Endodermal cell (in vitro differentiated cells): ENCODE data around the gene TMEM39B. TPM values are rescaled to one million over a fixed set of nuclear protein-coding genes. Genes with fewer than 3 reads are reported as not detected.

Experiments used
- DNase-seq: peaks from one replicate; pipeline ENCODE4 v3.0.0-alpha.2; 2017
- H3K27ac ChIP-seq: 2 replicates; pipeline ENCODE4 v1.5.1; 2013; ENCODE audit warnings: mild to moderate bottlenecking, low read depth, low read length, moderate library complexity
- H3K27me3 ChIP-seq: 2 replicates; pipeline ENCODE4 v1.6.1; 2013; ENCODE audit warnings: mild to moderate bottlenecking, low read length, moderate library complexity; ENCODE audit not compliant: insufficient read depth, control insufficient read depth, poor library complexity, severe bottlenecking
- H3K36me3 ChIP-seq: 2 replicates; pipeline ENCODE4 v1.7.0; 2013; ENCODE audit warnings: mild to moderate bottlenecking, low read length, moderate library complexity; ENCODE audit not compliant: control insufficient read depth, insufficient read depth
- H3K4me1 ChIP-seq: one replicate; pipeline ENCODE4 v1.7.0; 2013; ENCODE audit warnings: low read length; ENCODE audit not compliant: control insufficient read depth, insufficient read depth
- H3K4me3 ChIP-seq: 2 replicates; pipeline ENCODE4 v1.5.1; 2013; ENCODE audit warnings: mild to moderate bottlenecking, low read length, moderate library complexity
- H3K9ac ChIP-seq: 2 replicates; pipeline ENCODE4 v1.6.1; 2013; ENCODE audit warnings: mild to moderate bottlenecking, low read length, moderate library complexity; ENCODE audit not compliant: poor library complexity, severe bottlenecking; ENCODE audit errors: extremely low read depth
- H3K9me3 ChIP-seq: 2 replicates; pipeline ENCODE4 v1.6.1; 2013; ENCODE audit warnings: mild to moderate bottlenecking, low read length, moderate library complexity; ENCODE audit not compliant: control insufficient read depth
- H3K27ac Mint-ChIP-seq: 2 replicates; pipeline ENCODE4 v1.8.0; 2020; ENCODE audit warnings: mixed read lengths
- H3K27me3 Mint-ChIP-seq: 2 replicates; pipeline ENCODE4 v1.8.0; 2021; ENCODE audit warnings: mild to moderate bottlenecking, mixed read lengths; ENCODE audit not compliant: insufficient read depth
- H3K36me3 Mint-ChIP-seq: 2 replicates; pipeline ENCODE4 v1.8.0; 2020; ENCODE audit warnings: low read depth, mixed read lengths
- H3K4me1 Mint-ChIP-seq: 2 replicates; pipeline ENCODE4 v1.8.0; 2020; ENCODE audit warnings: mixed read lengths
- H3K4me3 Mint-ChIP-seq: 2 replicates; pipeline ENCODE4 v1.8.0; 2020; ENCODE audit warnings: mild to moderate bottlenecking, moderate library complexity, mixed read lengths
- H3K9me3 Mint-ChIP-seq: 2 replicates; pipeline ENCODE4 v1.8.0; 2020; ENCODE audit warnings: mild to moderate bottlenecking, mixed read lengths
- CTCF ChIP-seq: fragments of 200-600 bp; sonication (generic); conservative IDR thresholded peaks from 2 replicates; pipeline ENCODE4 v1.5.0; 2021; ENCODE audit warnings: antibody characterized with exemption, mild to moderate bottlenecking
- WGBS, 2 experiments: methylation state at CpG; one replicate each; pipeline versions ENCODE4 v1.1.5 to v1.1.7; 2013; ENCODE audit warnings: missing lambda C conversion rate in 2 of 2, mixed read lengths in 1 of 2; ENCODE audit not compliant: insufficient coverage in 1 of 2, insufficient read length in 1 of 2; 5-methylcytosine and 5-hydroxymethylcytosine counted together
- total RNA-seq, 2 donors: library from RNA; stranded (reverse); fragmentation: NEBNext Ultra II Directional in 1 of 2; extraction: Animal tissue kit (Norgen Biotek cat#: 25700) in 1 of 2; gene quantifications; 2 replicates in 1 of 2; 3 replicates in 1 of 2; pipeline ENCODE4 v1.2.1, GENCODE V29; 2021

The TMEM39B gene
- total RNA-seq, 2 donors from 2014 or later, result 11.0 to 20.3 TPM

GRCh38 chr1:32028746-32029145, 44.0 kb upstream of the TMEM39B start:
- no peaks in the 10 kb centered on the region for H3K9me3 ChIP-seq
- H3K27ac ChIP-seq, result no peak overlapping the region
- H3K4me1 Mint-ChIP-seq, result peaks cover 21% of the 10 kb centered on the region
- peaks cover 81% of the 10 kb centered on the region for H3K36me3 ChIP-seq
- TF ChIP-seq CTCF, result no peak
- no peak overlapping the region for H3K4me3 ChIP-seq
- H3K9ac ChIP-seq, result no peak overlapping the region
- H3K27me3 Mint-ChIP-seq, result no peaks in the 10 kb centered on the region
- H3K4me3 Mint-ChIP-seq, result no peak overlapping the region
- no peaks in the 10 kb centered on the region for H3K9me3 Mint-ChIP-seq
- no peaks in the 10 kb centered on the region for H3K27me3 ChIP-seq
- H3K27ac Mint-ChIP-seq, result no peak overlapping the region
- WGBS, 2 experiments, result 90 to 94% methylated on average over 3 of the region's 3 CpGs
- peaks cover 39% of the 10 kb centered on the region for H3K36me3 Mint-ChIP-seq
- peaks cover 9% of the 10 kb centered on the region for H3K4me1 ChIP-seq
- no peak for DNase-seq

- Mint-ChIP-seq H3K36me3 (peaks cover 54% of the 10 kb centered on the region), H3K4me3 (peak overlapping the region; percentile 12), H3K9me3 (no peaks in the 10 kb centered on the region), H3K4me1 (peaks cover 21% of the 10 kb centered on the region), H3K27me3 (no peaks in the 10 kb centered on the region), H3K27ac (peak overlapping the region; percentile 68)
- Histone ChIP-seq H3K27ac (no peak overlapping the region), H3K36me3 (peaks cover 83% of the 10 kb centered on the region), H3K27me3 (no peaks in the 10 kb centered on the region), H3K4me1 (peaks cover 9% of the 10 kb centered on the region), H3K4me3 (peak overlapping the region; percentile 0), H3K9ac (no peak overlapping the region), H3K9me3 (no peaks in the 10 kb centered on the region)
- TF ChIP-seq CTCF, result no peak
- WGBS, 2 experiments, result 96% methylated on average over 8 of the region's 8 CpGs
- DNase-seq, result no peak
These were observed 41.0 kb upstream of the TMEM39B start for GRCh38 chr1:32031578-32032274.

GRCh38 chr1:32032275-32032615, 40.5 kb upstream of the TMEM39B start:
- Histone ChIP-seq H3K4me3 (peak overlapping the region; percentile 0), H3K9me3 (no peaks in the 10 kb centered on the region), H3K4me1 (peaks cover 9% of the 10 kb centered on the region), H3K36me3 (peaks cover 80% of the 10 kb centered on the region), H3K9ac (no peak overlapping the region), H3K27ac (no peak overlapping the region), H3K27me3 (no peaks in the 10 kb centered on the region)
- DNase-seq, result no peak
- H3K4me1 Mint-ChIP-seq, result peaks cover 21% of the 10 kb centered on the region
- 55 to 100% methylated on average over 2 of the region's 2 CpGs for WGBS, 2 experiments
- peak overlapping the region; percentile 12 for H3K4me3 Mint-ChIP-seq
- no peaks in the 10 kb centered on the region for H3K27me3 Mint-ChIP-seq
- H3K36me3 Mint-ChIP-seq, result peaks cover 57% of the 10 kb centered on the region
- peak overlapping the region; percentile 68 for H3K27ac Mint-ChIP-seq
- no peaks in the 10 kb centered on the region for H3K9me3 Mint-ChIP-seq
- TF ChIP-seq CTCF, result no peak
